A172 (cell line): ENCODE data around the gene ZNF837. TPM values are rescaled to one million over a fixed set of nuclear protein-coding genes. Genes with fewer than 3 reads are reported as not detected.
"Not testable (repeated sequence)": the region's sequence is repeated elsewhere in the genome, so short reads cannot be mapped to it uniquely, and the experiment has no call there.

Experiments used
- DNase-seq: peaks from one replicate; pipeline ENCODE4 v3.0.0-alpha.2; 2015; ENCODE audit warnings: low spot score
- total RNA-seq: library from RNA; depleted of rRNA; stranded (reverse); fragments of >200 nt; shearing (Covaris generic); gene quantifications from 2 replicates; pipeline ENCODE4 v1.2.3, GENCODE V29; 2014; rRNA removed

Gene ZNF837
- 3.7 and 5.7 TPM in 2 replicates for total RNA-seq

DNA sequence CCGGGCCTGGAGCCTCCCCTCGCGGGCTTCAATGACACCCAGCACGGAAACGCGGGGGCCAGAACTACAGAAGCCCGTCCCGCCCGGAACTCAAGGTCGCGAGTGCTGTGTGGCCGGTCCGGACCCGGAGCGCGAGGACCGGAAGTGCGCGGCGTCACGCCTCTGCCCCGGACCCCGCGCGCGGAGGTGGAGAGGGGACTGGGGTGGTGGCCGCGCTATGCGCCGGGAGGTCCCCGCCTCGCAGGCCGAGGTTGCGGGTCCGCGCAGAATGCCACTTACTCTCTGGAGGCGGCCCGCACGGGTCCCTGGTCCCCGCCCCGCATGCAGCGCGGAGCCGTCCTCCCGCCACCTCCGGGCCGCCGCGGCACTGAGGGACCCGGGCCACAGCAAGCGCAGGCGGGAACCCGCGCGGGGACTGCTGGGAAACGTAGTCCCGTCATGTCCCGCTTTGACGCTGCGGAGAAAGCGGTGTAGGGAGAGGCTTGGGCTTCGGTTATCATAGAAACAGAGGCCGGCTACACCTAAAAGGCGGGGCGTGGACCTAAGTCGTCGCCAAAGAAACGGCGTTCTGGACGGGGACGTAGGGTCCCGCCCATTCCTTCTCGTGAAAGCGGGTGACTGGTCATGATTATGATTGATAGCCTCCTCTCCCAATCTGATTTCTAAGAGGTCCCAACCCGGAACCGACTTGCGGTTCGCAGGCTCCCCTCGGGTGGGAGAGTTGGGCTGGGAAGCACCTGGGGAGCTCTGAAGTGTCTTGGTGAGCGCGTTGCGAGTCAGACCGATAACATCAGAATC lies at the start of gene ZNF837:
Gene ZNF837 (minus strand): TSS at position 369 of the 798 bp plus-strand sequence. CDS start 11,698 bp downstream, outside the sequence.
- DNase-seq, result peak; percentile 100

DNA sequence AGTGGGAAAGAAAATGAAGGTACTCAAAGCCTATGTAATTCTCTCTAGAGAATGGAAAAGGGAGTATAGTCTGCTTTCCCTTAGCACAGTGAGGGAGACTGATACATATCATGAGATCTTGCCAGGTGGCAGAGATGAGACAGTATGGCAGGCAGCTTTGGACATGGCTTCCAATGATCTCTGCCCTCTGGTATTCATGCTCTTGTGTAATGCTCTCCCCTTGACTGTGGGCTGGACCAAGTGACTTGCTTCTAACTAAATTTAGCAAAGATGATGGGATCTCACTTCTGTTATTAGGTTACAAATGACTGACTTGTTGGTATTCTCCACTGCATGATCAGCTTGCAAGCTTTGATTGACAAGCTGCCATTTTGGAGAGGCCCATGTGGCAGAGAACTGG lies 48.9 kb upstream of the ZNF837 start:
- DNase-seq, result no peak

DNA sequence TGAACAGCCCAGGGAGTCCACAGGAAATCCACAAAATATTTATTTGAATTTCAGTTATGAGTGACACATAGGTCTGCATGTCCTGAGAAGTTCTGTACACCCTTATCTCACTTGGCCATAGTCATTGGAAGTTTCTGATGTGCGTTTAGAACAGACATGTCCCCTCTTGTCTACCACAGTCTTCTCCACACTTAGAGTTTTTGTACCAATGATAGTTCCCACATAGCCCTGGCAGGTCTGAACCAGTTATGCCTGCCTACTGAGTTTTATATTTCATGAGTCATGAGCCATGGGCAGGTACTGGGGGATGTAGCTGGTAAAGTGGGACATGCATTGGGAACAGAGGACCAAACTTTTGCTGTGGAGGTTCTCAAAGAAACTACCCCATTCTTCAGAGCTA lies 47.8 kb upstream of the ZNF837 start:
- DNase-seq, result no peak

DNA sequence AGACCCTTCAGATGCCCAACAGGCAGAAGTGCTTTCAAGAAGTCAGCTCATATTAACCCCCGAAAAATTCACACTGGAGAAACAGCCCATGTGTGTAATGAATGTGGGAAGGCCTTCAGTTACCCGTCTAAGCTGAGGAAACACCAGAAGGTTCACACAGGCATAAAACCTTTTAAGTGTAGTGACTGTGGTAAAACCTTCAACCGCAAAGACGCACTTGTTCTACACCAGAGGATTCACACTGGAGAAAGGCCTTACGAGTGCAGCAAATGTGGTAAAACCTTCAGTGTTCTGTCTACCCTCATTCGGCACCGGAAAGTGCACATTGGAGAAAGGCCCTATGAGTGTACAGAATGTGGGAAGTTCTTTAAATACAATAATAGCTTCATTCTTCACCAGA lies 36.2 kb upstream of the ZNF837 start:
- no peak for DNase-seq

DNA sequence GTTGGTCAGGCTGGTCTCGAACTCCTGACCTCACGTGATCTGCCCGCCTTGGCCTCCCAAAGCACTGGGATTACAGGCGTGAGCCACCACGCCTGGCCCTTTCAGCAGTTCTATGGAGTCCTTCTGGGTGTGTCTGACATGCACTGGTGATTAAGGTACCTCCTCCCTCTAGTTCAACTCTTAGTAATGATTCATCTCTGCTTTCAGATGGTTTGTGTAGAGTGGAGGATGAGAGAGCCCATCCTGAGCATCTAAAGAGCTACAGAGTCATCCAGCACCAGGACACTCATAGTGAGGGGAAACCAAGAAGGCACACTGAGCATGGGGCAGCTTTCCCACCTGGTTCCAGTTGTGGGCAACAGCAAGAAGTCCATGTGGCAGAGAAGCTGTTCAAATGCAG lies 35.8 kb upstream of the ZNF837 start:
- no peak for DNase-seq

DNA sequence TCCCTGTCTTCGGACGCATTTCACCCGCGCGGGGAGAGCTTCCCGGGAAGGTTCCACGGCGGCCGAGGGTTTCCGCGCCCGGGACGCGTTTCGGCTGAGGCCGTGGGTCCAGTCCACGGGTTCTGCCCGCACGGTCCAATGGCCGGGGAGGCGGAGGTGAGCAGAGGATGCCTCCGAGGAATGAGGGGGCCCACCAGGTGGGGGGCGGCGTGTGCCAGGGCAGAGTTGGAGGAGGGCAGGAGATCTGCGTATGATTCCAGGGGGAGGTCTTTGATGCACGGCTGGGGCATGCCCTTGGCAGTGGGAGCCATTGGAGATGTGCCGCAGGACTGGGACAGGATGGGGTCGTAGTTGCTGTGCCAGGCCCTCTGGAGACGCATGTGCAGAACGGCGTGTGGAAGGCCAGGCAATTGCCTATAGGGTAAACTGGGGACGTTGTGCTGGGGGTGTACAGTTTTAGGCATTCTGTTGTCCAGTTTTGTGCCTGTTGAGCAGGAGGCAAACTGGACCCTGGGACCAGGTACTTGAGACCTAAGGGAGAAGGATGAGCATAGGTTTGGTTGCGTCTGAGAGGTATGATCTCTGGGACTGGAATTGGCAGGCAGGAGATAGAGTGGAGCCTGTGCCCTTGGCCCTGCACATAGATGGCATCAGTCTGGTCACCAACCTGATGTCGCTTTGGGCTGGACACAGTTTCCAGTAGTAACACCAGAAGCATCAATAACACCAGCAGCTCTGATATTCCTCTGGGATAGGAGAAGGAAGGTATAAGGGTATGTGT lies 28.4 kb upstream of the ZNF837 start:
- DNase-seq, result peak; percentile 47

DNA sequence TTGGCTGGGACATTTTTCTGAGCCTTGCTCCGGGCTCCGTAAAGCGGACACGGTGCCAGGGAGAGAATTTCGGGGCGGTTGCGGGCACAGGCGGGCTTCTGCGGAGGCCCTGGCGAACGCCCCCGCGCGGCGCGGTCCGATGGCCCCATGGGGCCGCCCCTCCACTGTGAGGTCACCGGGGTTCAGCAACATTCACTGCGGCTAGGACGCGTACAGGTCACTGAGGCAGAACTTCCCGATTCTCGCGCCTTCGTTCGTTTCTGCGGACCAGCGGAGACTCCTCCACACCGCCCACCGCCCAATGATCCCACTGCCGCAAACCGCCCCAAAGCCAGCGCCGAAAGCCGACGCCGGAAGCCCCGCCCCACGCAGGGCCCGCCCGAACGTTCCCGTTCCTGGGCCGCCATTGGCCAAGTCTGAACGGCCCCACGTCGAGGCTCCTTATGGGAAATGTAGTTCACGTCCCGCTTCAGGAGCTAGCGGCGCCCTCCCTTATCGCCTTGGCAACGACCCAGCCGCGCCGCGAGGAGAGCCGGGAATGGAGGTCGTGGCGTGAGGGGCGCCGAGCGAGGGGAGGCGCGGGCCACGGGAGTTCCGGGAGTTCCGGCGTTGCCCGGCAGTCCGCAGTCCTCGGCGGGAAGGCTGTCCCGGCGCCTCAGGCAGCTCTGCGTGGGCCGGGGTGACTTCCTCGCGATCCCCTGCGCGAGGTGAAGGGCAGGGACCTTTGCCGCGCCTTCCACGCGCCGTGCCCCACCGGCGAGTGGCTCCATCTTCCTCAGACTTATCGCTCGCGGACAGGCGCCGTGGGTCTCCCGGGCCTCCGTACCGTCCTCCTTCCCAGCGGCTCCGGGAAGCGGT lies 27.6 kb upstream of the ZNF837 start, which contains the start of gene ZNF584:
Gene ZNF584 (plus strand): TSS at position 498 of the 858 bp plus-strand sequence. CDS start 499 bp downstream, outside the sequence.
- DNase-seq, result peak; percentile 91

DNA sequence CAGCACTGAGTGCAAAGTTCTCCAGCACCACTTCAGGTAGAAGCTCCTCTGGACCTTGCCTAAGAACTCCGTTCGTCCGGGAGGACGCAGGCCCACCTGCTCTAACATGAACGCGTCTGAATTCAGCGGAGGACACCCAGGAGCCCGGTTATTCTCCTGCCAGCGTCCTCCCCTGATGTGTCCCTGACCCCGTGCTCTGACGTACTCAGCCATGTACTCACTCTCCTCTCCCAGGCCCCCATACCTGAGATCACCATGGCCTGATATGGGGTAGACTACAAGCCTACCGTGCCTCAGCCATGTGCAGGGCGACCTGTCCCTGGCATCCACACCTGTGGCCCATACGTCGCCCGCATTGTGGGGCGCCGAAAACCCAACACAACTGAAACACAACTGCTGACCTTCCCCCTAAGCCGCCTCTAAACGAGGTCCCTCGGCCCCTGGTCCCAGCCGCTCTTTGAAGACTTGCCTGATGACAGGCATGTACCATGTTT lies 26.9 kb upstream of the ZNF837 start:
- no peak for DNase-seq

DNA sequence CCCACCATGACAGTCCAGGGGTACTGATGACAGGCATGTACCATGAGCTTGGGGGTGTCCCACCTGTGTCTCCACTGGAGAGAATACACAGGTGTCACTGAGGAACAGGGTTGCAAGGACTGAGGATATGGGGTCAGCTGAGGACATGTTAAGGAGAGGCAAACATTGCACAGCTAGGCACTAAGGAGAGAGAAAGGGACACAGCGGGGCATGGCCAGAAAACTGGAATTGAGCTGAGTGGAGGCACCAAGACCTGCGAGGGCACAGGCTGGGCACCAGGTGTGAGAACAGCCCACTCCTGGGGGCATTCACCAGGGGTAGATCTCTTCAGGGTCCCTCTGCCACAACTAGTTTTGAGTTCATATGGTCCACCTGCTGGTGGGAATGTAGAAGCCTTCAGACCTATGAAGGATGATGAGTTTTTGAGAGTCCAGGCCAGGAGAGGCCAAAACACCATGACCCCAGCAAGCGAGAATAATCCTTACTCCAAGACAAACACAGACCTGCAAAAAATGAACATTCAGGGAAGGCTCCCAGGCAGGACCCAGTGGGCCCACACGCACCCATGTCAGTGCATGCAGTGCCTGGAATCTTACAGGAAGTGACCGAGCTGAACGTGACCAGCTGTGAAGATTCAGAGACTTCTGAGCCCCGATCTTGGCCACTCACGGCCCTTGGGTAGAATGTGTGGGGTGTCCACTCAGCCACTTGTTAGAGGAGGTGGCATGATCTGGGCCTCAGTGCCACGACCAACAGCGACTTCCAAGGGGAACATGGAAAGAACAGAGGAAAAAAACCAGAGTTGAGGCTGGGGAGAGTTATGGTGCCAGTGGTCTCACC lies 26.2 kb upstream of the ZNF837 start:
- DNase-seq, result no peak

DNA sequence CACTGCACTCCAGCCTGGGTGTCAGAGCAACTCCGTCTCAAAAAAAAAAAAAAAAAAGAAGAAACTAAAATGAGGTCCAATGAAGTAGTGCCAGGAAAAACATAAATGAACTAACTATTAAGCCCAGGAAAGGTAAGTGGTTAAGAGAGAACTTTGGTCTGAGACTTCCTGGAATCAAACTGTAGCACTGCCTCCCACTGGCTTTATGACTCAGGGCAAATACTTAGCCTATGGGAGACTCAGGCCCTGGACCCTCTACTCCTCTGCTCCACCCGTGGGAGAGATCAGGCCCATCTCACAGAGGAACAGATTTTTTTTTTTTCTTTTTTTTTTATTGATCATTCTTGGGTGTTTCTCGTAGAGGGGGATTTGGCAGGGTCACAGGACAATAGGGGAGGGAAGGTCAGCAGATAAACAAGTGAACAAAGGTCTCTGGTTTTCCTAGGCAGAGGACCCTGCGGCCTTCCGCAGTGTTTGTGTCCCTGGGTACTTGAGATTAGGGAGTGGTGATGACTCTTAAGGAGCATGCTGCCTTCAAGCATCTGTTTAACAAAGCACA lies 23.2 kb upstream of the ZNF837 start:
- DNase-seq, result not testable (repeated sequence)

DNA sequence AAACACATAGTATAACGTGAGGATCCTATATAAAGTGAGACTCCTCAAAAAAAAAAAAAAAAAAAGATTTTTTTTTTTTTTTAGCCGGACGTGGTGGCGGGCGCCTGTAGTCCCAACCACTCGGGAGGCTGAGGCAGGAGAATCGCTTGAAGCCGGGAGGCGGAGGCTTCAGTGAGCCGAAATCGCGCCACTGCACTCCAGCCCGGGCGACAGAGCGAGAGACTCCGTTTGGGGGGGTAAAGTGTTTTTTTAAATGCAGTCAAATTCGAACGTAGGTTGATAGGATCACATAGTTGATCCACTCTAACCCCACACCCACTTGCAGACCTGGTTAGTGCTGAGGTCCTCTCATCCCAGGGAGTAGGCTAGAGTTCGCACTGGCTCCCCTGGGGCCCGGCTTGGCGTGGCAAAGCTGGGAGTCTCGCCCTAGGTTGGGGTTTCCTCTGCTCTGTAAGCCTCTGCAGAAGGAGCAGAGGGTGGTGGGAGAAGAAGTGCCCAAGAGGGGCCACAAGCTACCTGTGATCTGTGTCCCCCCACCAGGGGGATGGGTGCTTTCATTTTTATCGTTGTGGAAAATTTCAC lies 21.1 kb upstream of the ZNF837 start:
- no peak for DNase-seq

DNA sequence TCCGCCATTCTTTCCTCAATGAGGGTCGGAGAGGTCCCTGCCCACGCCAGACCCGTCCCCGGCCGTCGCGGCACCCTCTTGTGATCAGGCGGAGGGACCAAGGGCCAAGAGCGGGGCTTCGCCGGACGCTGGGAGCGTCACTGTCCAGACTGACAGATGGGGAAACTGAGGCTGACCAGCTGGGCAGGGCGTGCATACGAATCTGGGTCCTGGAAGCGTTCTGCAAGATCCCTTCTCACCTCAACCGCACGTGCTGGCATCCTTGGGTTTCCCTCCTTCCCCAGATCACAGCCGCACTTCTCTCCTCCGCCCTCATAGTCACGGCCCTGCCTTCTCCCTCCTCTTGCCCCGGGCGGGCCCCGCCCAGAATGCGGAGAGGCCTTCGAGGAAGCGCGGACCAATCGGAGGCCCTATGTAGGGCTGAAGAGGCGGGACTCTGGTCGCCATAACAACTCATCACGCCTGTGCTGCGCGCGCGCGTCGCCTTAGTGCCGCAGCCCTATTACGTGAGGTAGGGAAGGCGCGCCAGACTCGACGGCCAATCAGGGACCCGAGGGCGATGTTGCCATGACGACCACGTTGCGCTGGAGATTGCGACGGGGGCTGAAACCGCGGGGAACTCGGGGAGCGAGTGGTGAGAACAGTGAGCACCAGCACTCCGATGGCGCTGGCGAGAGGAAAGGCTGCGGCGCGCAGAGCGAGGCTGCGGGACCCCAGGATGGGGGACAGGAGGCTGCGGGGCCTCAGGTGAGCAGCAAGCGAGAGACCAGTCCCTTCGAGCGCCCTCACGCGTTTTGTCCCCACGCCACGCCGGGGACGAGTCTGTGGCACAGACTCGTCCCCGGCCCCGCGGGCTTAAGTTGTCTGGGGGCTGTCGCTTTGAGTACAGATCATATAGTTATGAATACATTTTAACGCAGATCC lies 20.3 kb upstream of the ZNF837 start:
- DNase-seq, result peak; percentile 100

DNA sequence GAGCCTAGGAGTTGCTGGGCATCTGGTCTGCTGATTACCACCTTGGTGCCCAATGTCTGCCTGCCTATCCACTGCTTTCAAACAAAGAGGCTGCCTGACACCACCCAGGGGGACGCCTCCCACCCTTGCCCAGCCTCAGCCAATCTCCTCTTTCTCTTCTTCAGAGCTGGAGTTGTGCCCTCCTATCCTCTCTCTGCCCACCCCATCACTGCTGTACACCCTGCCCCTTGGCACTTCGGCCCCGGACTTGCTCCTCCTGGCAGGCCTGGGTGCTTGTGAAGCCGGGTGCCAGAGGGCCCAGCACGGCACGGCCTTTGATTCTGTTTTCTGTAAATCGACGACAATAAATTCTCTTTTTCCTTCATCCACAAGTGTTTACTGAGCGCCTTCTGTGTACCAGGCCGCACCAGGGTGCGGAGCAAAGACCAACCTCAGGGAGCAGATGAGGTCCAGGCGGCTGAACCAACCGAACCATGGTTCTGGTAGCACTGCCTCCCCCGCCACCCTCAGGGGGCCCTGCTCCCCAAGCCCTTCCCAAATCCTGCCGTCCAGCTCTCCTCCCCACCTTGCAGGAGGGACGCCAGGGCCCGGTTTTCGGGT lies 19.6 kb upstream of the ZNF837 start:
- DNase-seq, result no peak

DNA sequence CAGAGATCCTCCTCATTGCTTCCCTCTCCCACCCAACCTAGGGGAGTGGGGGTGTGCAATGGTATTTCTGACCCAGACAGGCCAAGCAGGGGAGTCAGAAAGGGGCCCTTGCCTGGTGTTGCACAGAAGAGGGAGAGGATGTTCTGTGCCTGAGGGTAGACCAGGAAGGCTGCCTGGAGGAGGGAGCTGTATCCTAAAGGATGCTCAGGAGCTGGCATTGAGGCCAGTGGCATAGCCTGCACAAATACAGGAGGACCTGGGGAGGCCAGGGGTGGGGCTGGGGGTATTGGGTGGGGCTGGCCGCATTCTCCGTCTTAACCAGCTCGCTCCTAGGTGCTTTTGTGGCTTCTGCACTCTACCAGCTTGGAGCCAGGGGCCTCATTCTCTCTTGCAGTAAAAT lies 19.1 kb upstream of the ZNF837 start:
- no peak for DNase-seq

DNA sequence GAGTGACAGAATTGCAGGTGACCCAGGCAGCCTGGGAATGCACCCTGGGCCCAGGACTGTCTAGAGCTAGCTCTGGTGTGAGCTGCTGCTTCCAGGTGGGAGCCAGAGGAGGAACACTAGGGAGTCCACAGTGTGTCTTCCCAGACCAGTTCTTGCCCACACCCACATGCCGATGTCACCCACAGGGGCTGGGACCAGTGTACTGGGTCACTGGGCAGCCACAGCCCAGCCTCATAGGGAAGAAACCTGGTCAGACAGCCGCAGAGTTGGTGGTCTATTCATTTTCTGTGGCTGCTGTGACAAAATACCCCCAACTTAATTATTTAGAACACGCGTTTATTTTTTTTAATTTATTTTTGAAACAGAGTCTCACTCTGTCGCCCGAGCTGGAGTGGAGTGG lies 17.7 kb upstream of the ZNF837 start:
- no peak for DNase-seq

DNA sequence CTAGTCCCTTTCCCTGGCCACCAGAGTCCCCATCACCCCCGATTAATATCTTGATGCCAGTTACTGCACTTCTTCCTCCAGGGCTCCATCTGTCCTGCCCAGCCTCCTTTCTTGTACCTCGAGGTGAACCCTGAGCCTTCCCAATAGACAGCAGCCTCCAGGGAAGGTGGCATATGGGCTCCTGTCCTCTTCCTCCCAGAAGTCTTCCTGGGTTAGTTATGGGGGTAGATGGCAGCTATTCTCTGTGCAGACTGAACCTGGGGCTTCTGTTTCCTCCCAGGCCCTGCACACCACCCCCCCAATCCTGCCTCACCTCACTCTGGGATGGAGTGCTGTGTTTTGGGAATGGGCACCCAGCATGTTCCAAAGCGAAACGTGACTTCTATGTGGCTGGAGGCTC lies 17.3 kb upstream of the ZNF837 start:
- no peak for DNase-seq

DNA sequence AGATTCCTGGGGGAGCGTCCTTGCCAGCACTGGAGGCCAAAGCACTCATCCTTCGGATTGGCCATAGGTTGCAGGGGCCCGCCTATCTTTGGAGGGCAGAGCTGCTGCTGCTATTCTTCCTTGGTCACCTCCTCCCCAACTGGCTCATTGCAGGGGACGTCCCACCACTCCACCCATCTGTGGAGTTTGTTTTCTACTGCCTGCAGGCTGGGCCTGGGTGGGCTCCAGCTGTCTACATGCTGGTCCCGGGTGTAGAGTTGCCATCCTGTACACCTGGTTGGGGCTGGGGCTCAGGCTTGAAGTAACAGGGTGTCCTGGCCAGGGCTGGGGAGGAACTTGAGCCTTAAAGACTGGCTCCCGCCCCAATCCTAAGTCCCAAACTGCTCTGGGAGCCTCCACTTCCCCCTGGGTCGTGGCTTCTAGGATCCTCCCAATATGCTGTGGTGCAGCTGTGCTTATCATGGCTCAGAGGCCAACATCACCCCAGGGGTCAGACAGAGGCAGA lies 16.8 kb upstream of the ZNF837 start:
- no peak for DNase-seq
